ENCODE data around the gene TEX36. TPM values are rescaled to one million over a fixed set of nuclear protein-coding genes. Genes with fewer than 3 reads are reported as not detected.

The TEX36 gene
- polyA plus RNA-seq, 1 donor from 2014 or later, result not detected

- no peak overlapping the region for H2AFZ ChIP-seq (ENCODE audit: low read depth, low read length)
- TF ChIP-seq EZH2 (IDR thresholded peaks at IDR 0.05; ENCODE audit: borderline replicate concordance, insufficient read depth, low read length, poor library complexity, severe bottlenecking) (no peak), REST (IDR thresholded peaks at IDR 0.05; ENCODE audit: borderline replicate concordance) (no peak), CTCF (IDR thresholded peaks at IDR 0.05; ENCODE audit: poor library complexity, severe bottlenecking) (no peak), SMC3 (conservative IDR thresholded peaks at IDR 0.05; ENCODE audit: poor library complexity) (no peak), TAF1 (IDR thresholded peaks at IDR 0.05; ENCODE audit: low read depth) (no peak), MXI1 (conservative IDR thresholded peaks at IDR 0.05; ENCODE audit: poor library complexity, severe bottlenecking) (no peak), EP300 (conservative IDR thresholded peaks at IDR 0.05; ENCODE audit: poor library complexity, severe bottlenecking) (no peak), POLR2AphosphoS5 (IDR thresholded peaks at IDR 0.05) (no peak), RAD21 (conservative IDR thresholded peaks at IDR 0.05) (no peak)
- no peak overlapping the region for H3K4me3 ChIP-seq (ENCODE audit: low read length)
- no peaks in the 10 kb centered on the region for H3K27me3 ChIP-seq (ENCODE audit: insufficient read depth, low read depth, low read length)
- H3K9ac ChIP-seq (ENCODE audit: low read length), result no peak overlapping the region
- no peaks in the 10 kb centered on the region for H4K20me1 ChIP-seq (ENCODE audit: insufficient read depth)
- H3K27ac ChIP-seq (ENCODE audit: low read length), result no peak overlapping the region
- no peaks in the 10 kb centered on the region for H3K9me2 ChIP-seq (ENCODE audit: insufficient read depth, low read length)
- H3K9me3 ChIP-seq (ENCODE audit: low read length), result no peaks in the 10 kb centered on the region
- no peaks in the 10 kb centered on the region for H3K79me2 ChIP-seq (replicated peaks; ENCODE audit: insufficient read depth, low read length)
- no peaks in the 10 kb centered on the region for H3F3A ChIP-seq (ENCODE audit: insufficient read depth, low read length, poor library complexity, severe bottlenecking)
- no peak overlapping the region for H3K4me2 ChIP-seq (ENCODE audit: low read length)
- no peaks in the 10 kb centered on the region for H3K36me3 ChIP-seq (ENCODE audit: insufficient read depth, low read length)
These were observed 10.5 kb upstream of the TEX36 start for GRCh38 chr10:125693524-125693847.

GRCh38 chr10:125692601-125693523, 9.9 kb upstream of the TEX36 start:
- TF ChIP-seq EP300 (conservative IDR thresholded peaks at IDR 0.05; ENCODE audit: poor library complexity, severe bottlenecking) (no peak), TAF1 (IDR thresholded peaks at IDR 0.05; ENCODE audit: low read depth) (no peak), RAD21 (conservative IDR thresholded peaks at IDR 0.05) (no peak), EZH2 (IDR thresholded peaks at IDR 0.05; ENCODE audit: borderline replicate concordance, insufficient read depth, low read length, poor library complexity, severe bottlenecking) (no peak), CTCF (IDR thresholded peaks at IDR 0.05; ENCODE audit: poor library complexity, severe bottlenecking) (no peak), SMC3 (conservative IDR thresholded peaks at IDR 0.05; ENCODE audit: poor library complexity) (no peak), REST (IDR thresholded peaks at IDR 0.05; ENCODE audit: borderline replicate concordance) (no peak), MXI1 (conservative IDR thresholded peaks at IDR 0.05; ENCODE audit: poor library complexity, severe bottlenecking) (no peak)
- no peaks in the 10 kb centered on the region for H4K20me1 ChIP-seq (ENCODE audit: insufficient read depth)

More at GRCh38 chr10:125692601-125693523, 9.9 kb upstream of the TEX36 start:
- Histone ChIP-seq H3K9me3 (ENCODE audit: low read length) (no peaks in the 10 kb centered on the region), H3K9ac (ENCODE audit: low read length) (no peak overlapping the region), H3K79me2 (replicated peaks; ENCODE audit: insufficient read depth, low read length) (no peaks in the 10 kb centered on the region), H3K27me3 (ENCODE audit: insufficient read depth, low read depth, low read length) (no peaks in the 10 kb centered on the region), H3K9me2 (ENCODE audit: insufficient read depth, low read length) (no peaks in the 10 kb centered on the region), H2AFZ (ENCODE audit: low read depth, low read length) (no peak overlapping the region), H3K27ac (ENCODE audit: low read length) (no peak overlapping the region), H3F3A (ENCODE audit: insufficient read depth, low read length, poor library complexity, severe bottlenecking) (no peaks in the 10 kb centered on the region), H3K4me2 (ENCODE audit: low read length) (no peak overlapping the region), H3K4me3 (ENCODE audit: low read length) (no peak overlapping the region), H3K36me3 (ENCODE audit: insufficient read depth, low read length) (no peaks in the 10 kb centered on the region)
